OCI-LY3 (cell line): Measurements from ENCODE around the gene ADAT2.

ENCODE experiments used
- H2AFZ ChIP-seq: fragments of 200-600, 300-600 bp; shearing (Covaris generic); 2 replicates; pipeline ENCODE4 v1.6.0; 2014; ENCODE audit warnings: antibody characterized with exemption, low read depth, low read length
- H3K27ac ChIP-seq: fragments of 200-600, 300-600 bp; sonication (generic); 2 replicates; pipeline ENCODE4 v1.5.1; 2014; ENCODE audit warnings: mild to moderate bottlenecking, low read length, moderate library complexity, mixed read lengths
- H3K27me3 ChIP-seq: fragments of 200-600, 300-600 bp; sonication (generic); 2 replicates; pipeline ENCODE4 v1.6.1; 2014; ENCODE audit warnings: low read depth, low read length, mixed read lengths
- H3K36me3 ChIP-seq: fragments of 200-600, 300-600 bp; sonication (generic); replicated peaks from 2 replicates; pipeline ENCODE3; 2014; ENCODE audit warnings: low read depth, low read length, mixed read lengths
- H3K4me1 ChIP-seq: fragments of 300-600, 200-600 bp; sonication (generic); 2 replicates; pipeline ENCODE4 v1.6.1; 2014; ENCODE audit warnings: low read length, mixed read lengths
- H3K4me2 ChIP-seq: fragments of 200-600, 300-600 bp; sonication (generic); 2 replicates; pipeline ENCODE4 v1.6.1; 2014; ENCODE audit warnings: low read length, mixed read lengths
- H3K4me3 ChIP-seq: fragments of 300-600, 200-600 bp; sonication (generic); 2 replicates; pipeline ENCODE4 v1.5.1; 2014; ENCODE audit warnings: antibody characterized with exemption, mild to moderate bottlenecking, low read length, moderate library complexity
- H3K79me2 ChIP-seq: fragments of 300-600, 200-600 bp; shearing (Covaris generic); 2 replicates; pipeline ENCODE4 v1.6.1; 2014; ENCODE audit warnings: mild to moderate bottlenecking, low read length, mixed read lengths
- H3K9ac ChIP-seq: fragments of 300-600, 200-600 bp; shearing (Covaris generic); 2 replicates; pipeline ENCODE4 v1.6.0; 2014; ENCODE audit warnings: mild to moderate bottlenecking, low read length, moderate library complexity
- H3K9me3 ChIP-seq: fragments of 200-600, 300-600 bp; shearing (Covaris generic); 2 replicates; pipeline ENCODE4 v1.6.1; 2014; ENCODE audit warnings: low read length, mixed read lengths; ENCODE audit not compliant: insufficient read depth
- H4K20me1 ChIP-seq: fragments of 200-600, 300-600 bp; sonication (generic); 2 replicates; pipeline ENCODE4 v1.6.1; 2016; ENCODE audit warnings: low read length, mixed read lengths; ENCODE audit not compliant: insufficient read depth
- CTCF ChIP-seq: fragments of 200-600, 300-600 bp; sonication (generic); IDR thresholded peaks from 2 replicates; pipeline ENCODE4 v1.5.1; 2014; ENCODE audit warnings: antibody characterized with exemption, low read length, low read depth
- EZH2phosphoT487 ChIP-seq: fragments of 200-600 bp; shearing (Covaris generic); IDR thresholded peaks from 2 replicates; pipeline ENCODE4 v1.6.1; 2018; ENCODE audit warnings: antibody characterized with exemption, mixed run types, low read depth

The ADAT2 gene

GRCh38 chr6:143405373-143406154 is 44.9 kb downstream of the ADAT2 start:
- H3K79me2 ChIP-seq = no peaks in the 10 kb centered on the region
- no peaks in the 10 kb centered on the region for H3K27me3 ChIP-seq

DNA sequence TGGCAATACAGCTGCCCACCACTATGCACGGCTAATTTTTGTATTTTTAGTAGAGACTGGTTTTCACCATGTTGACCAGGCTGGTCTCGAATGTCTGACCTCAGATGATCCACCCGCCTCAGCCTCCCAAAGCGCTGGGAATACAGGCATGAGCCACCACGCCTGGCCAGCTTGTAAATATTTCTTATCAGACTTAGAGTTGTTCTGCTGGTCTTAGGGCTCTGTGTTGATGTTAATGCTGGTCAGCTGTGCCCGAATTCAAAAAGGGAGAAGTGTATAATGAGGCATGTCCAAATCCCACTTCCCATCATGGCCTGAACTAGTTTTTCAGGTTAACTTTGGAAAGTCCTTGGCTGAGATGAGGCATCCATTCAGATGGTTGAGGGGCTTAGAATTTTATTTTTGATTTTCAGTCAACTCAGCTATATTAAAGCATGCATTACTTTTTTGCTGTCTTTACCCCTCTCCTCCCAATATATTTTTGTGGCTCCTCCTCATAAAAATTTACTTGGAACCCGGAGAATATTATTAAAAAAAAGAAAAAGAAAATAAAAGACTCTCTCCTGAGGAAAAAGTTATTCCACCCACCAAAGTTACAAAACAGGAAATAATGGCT is 47.7 kb downstream of the ADAT2 start:
- H3K9ac ChIP-seq = no peak overlapping the region
- no peak overlapping the region for H3K4me3 ChIP-seq
- TF ChIP-seq CTCF = no peak
- no peaks in the 10 kb centered on the region for H4K20me1 ChIP-seq
- H3K79me2 ChIP-seq = no peaks in the 10 kb centered on the region
- H3K4me1 ChIP-seq = peaks cover 12% of the 10 kb centered on the region
- no peaks in the 10 kb centered on the region for H3K27me3 ChIP-seq
- H3K4me2 ChIP-seq = no peak overlapping the region
- H2AFZ ChIP-seq = no peak overlapping the region
- no peak overlapping the region for H3K27ac ChIP-seq
- no peaks in the 10 kb centered on the region for H3K9me3 ChIP-seq
- no peaks in the 10 kb centered on the region for H3K36me3 ChIP-seq

More at GRCh38 chr6:143405373-143406154, 44.9 kb downstream of the ADAT2 start:
- Histone ChIP-seq H2AFZ (no peak overlapping the region), H3K36me3 (no peaks in the 10 kb centered on the region), H3K27ac (no peak overlapping the region), H3K9ac (no peak overlapping the region), H3K4me1 (peaks cover 6% of the 10 kb centered on the region), H3K4me3 (no peak overlapping the region), H3K4me2 (no peak overlapping the region), H4K20me1 (no peaks in the 10 kb centered on the region), H3K9me3 (no peaks in the 10 kb centered on the region)
- TF ChIP-seq CTCF (no peak), EZH2phosphoT487 (no peak)

DNA sequence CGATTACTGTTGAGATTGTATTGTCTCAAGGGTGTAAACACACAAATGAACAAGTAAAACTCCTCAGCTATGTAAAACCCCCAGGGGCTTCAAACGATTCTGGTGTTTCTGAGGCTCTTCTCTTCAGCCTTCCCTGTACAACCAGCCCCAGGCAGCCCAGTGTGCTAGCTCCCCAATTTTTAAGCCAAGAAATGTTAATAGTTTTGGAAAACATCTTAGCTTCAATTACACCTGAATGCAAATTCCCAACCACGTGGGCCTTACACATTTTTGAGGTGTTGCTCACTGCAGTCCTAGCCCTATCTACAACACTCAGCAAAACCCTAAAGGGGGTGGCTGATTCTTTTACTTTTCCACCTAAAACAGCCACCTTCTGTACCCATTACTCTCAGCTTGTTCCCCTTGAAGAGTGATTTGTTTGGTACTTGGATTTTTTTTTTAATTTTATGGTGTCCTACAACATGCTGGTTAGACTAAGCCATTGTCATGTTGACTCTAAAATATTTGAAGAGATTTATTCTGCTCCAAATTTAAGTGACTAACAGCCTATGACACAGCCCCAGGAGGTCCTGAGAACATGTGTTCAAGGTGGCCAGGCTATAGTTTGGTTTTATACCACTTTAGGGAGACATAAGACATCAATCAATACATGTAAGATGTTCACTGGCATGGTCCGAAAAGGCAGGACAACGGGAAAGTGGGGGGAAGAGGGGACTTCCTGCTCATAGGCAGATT is 48.7 kb downstream of the ADAT2 start:
- Histone ChIP-seq H2AFZ (no peak overlapping the region), H3K27me3 (no peaks in the 10 kb centered on the region), H3K27ac (no peak overlapping the region), H3K4me2 (no peak overlapping the region), H3K9me3 (no peaks in the 10 kb centered on the region), H4K20me1 (no peaks in the 10 kb centered on the region), H3K36me3 (no peaks in the 10 kb centered on the region), H3K4me1 (peaks cover 22% of the 10 kb centered on the region), H3K9ac (no peak overlapping the region), H3K4me3 (no peak overlapping the region), H3K79me2 (no peaks in the 10 kb centered on the region)
- no peak for TF ChIP-seq EZH2phosphoT487
- TF ChIP-seq CTCF = no peak

DNA sequence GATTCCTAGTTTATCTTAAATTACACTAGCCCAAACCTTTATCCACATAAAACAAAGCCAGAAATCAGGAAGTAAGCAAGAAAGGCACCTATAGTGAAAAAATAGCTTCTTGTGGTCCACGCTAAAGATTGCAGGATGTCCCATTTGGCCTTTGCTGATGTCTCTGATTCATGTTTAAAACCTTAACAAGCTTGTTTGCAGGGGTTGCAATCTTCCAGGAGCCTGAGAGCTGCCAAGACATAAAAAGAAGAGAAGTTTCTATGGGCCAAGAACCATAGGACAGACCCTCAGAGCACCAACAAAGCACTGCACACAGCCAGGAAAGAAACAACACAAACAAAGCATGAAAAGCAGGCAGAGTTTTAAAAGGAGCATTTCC is 49.4 kb downstream of the ADAT2 start:
- no peak overlapping the region for H3K27ac ChIP-seq
- no peak overlapping the region for H3K4me3 ChIP-seq
- no peak overlapping the region for H3K9ac ChIP-seq
- TF ChIP-seq CTCF (no peak), EZH2phosphoT487 (no peak)
- H3K79me2 ChIP-seq = no peaks in the 10 kb centered on the region
- H3K4me2 ChIP-seq = peak overlapping the region; percentile 32
- no peaks in the 10 kb centered on the region for H3K9me3 ChIP-seq
- H3K27me3 ChIP-seq = no peaks in the 10 kb centered on the region
- 0 out of 2 replicates have a peak overlapping the region, but pooled peaks have one; percentile 54 for H2AFZ ChIP-seq
- H3K36me3 ChIP-seq = no peaks in the 10 kb centered on the region
- no peaks in the 10 kb centered on the region for H4K20me1 ChIP-seq
- H3K4me1 ChIP-seq = peaks cover 25% of the 10 kb centered on the region
